ENCODE data around the gene RAD9A.

- no peak for TF ChIP-seq POLR2A (IDR thresholded peaks at IDR 0.05; ENCODE audit: low read length)
- no peak for TF ChIP-seq GATA1 (IDR thresholded peaks at IDR 0.05; ENCODE audit: low read depth, low read length)
Measured at GRCh38 chr11:67378544-67378943, 13.2 kb upstream of the RAD9A start.

Measured in erythroblast (primary cell).